ENCODE data around the gene GGTLC2. TPM values are rescaled to one million over a fixed set of nuclear protein-coding genes. Genes with fewer than 3 reads are reported as not detected.
"Not testable (repeated sequence)": the region's sequence is repeated elsewhere in the genome, so short reads cannot be mapped to it uniquely, and the experiment has no call there.

Gene GGTLC2
- 0.55 TPM for polyA plus RNA-seq (2012; ENCODE audit: insufficient read length, low read depth)

DNA sequence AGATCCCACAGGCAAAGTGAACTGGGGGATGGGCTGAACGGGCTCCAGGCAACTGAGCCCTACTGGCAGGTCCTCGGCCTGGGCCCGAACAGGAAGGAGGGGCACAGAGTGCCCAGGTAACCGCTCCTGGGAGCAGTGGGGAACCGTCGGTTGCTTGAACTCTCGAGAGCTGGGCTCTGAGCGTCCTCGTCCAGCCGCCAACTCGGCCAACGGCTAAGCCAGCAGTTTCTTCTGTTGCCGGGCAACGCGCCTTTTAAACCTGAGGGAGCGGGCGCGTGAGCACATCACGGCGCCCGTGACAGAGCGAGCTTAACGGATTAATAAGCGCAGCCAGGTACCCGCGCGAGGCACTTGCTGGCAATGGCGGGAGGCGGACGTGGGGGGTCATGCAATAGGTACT lies at the start of gene GGTLC2:
Gene GGTLC2, plus strand, starts transcription at position 301 of the 400 bp plus-strand sequence. CDS start 1,732 bp downstream, outside the sequence.
- not testable (repeated sequence) for TF ChIP-seq SIN3A (IDR thresholded peaks at IDR 0.05; ENCODE audit: borderline replicate concordance, insufficient read depth, low read length); FOXP2 (optimal IDR thresholded peaks at IDR 0.05; ENCODE audit: borderline replicate concordance, extremely low read depth, extremely low read length, insufficient read depth); TAF1 (IDR thresholded peaks at IDR 0.05; ENCODE audit: borderline replicate concordance, insufficient read depth, low read length)

DNA sequence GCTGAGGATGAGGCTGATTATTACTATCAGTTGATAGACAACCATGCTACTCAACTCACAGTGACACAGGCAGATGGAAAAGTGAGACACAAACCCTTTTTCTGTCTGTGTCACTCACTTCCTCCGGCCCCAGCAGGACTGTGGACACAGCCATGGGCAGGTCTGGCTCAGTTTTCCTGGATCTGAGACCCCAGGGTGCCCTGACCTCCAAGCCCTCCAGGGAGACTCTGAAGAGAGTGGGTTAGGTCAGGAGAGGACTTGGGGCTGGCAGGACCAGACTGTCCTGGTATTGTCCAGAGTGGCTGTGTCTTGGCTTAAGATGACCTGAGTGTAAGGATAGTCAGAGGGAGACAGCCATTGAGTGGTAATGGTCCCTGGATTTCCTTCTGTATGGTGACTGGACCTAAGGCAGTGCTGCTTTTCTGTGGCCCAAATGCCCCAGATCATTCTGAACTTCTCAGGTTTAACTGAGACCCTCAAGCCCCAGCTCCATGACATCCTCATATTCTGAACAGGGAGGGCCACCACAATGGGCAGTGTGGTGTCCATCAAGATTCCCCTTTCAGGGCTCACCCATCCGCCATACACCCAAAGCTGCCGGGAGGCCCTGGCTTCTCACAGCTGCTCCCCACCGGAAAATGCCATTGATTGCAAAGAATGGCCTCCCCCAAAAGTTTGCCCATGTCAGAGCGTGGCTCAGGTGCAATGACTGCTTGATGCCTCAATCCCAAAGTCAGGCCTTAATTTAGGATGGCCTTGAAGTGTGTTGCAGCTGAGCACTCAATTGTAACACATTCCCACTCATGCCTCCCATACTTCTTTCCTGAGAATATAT lies 49.2 kb upstream of the GGTLC2 start:
- no peak for TF ChIP-seq POLR2AphosphoS5 (IDR thresholded peaks at IDR 0.05; ENCODE audit: low read depth, low read length)
- no peak for TF ChIP-seq FOXP2 (optimal IDR thresholded peaks at IDR 0.05; ENCODE audit: borderline replicate concordance, extremely low read depth, extremely low read length, insufficient read depth)
- TF ChIP-seq TAF1 (IDR thresholded peaks at IDR 0.05; ENCODE audit: borderline replicate concordance, insufficient read depth, low read length), result no peak
- TF ChIP-seq, protein P1, sequence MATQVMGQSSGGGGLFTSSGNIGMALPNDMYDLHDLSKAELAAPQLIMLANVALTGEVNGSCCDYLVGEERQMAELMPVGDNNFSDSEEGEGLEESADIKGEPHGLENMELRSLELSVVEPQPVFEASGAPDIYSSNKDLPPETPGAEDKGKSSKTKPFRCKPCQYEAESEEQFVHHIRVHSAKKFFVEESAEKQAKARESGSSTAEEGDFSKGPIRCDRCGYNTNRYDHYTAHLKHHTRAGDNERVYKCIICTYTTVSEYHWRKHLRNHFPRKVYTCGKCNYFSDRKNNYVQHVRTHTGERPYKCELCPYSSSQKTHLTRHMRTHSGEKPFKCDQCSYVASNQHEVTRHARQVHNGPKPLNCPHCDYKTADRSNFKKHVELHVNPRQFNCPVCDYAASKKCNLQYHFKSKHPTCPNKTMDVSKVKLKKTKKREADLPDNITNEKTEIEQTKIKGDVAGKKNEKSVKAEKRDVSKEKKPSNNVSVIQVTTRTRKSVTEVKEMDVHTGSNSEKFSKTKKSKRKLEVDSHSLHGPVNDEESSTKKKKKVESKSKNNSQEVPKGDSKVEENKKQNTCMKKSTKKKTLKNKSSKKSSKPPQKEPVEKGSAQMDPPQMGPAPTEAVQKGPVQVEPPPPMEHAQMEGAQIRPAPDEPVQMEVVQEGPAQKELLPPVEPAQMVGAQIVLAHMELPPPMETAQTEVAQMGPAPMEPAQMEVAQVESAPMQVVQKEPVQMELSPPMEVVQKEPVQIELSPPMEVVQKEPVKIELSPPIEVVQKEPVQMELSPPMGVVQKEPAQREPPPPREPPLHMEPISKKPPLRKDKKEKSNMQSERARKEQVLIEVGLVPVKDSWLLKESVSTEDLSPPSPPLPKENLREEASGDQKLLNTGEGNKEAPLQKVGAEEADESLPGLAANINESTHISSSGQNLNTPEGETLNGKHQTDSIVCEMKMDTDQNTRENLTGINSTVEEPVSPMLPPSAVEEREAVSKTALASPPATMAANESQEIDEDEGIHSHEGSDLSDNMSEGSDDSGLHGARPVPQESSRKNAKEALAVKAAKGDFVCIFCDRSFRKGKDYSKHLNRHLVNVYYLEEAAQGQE (IDR thresholded peaks at IDR 0.05; ENCODE audit: insufficient read depth in 1 of 2, low read depth in 2 of 2, low read length in 2 of 2), result no peak
- no peak for TF ChIP-seq SIN3A (IDR thresholded peaks at IDR 0.05; ENCODE audit: borderline replicate concordance, insufficient read depth, low read length)

DNA sequence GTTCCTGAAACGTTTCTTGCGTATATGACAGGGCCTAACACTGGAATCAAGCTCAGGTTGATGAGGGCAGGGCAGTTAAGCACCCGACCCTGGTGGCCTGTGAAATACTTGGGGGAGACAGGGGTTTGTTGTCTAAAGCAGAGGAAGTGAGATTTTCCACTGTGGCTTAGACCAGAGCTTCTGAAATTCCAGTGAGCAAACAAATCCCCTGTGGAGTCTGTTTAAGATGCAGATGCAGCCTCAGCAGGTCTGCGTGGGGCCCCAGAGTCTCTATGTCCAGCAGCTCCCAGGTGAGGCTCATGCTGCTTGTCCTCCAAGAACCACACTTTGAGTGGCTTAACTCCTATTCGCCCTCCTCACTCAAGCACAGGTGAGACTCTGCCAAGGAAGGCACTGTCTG lies 46.3 kb upstream of the GGTLC2 start:
- TF ChIP-seq POLR2AphosphoS5 (IDR thresholded peaks at IDR 0.05; ENCODE audit: low read depth, low read length), result no peak
- TF ChIP-seq TAF1 (IDR thresholded peaks at IDR 0.05; ENCODE audit: borderline replicate concordance, insufficient read depth, low read length), result no peak
- TF ChIP-seq SIN3A (IDR thresholded peaks at IDR 0.05; ENCODE audit: borderline replicate concordance, insufficient read depth, low read length), result no peak
- TF ChIP-seq FOXP2 (optimal IDR thresholded peaks at IDR 0.05; ENCODE audit: borderline replicate concordance, extremely low read depth, extremely low read length, insufficient read depth), result no peak
- TF ChIP-seq, protein P1 (IDR thresholded peaks at IDR 0.05; ENCODE audit: insufficient read depth in 1 of 2, low read depth in 2 of 2, low read length in 2 of 2), result no peak

DNA sequence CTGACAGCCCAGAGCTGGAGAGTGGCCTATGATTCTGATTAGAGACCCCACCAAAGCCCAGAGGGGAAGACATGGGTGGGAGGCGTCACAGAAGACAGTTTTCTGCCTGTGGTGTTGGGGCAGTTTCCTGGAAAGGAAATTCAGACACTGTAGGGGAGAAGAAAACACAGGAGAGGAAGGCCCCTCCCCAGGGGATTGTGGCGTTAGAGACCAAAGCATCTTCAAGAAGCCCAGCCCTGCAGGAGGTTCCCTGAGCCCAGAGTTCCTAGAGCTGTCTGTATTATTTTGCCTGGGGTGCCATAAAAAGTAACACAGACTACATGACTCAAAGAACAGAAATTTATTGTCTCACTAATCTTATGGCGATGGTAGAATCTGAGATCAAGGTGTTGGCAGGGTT lies 45.2 kb upstream of the GGTLC2 start:
- TF ChIP-seq TAF1 (IDR thresholded peaks at IDR 0.05; ENCODE audit: borderline replicate concordance, insufficient read depth, low read length), result no peak
- TF ChIP-seq POLR2AphosphoS5 (IDR thresholded peaks at IDR 0.05; ENCODE audit: low read depth, low read length), result no peak
- no peak for TF ChIP-seq SIN3A (IDR thresholded peaks at IDR 0.05; ENCODE audit: borderline replicate concordance, insufficient read depth, low read length)
- no peak for TF ChIP-seq FOXP2 (optimal IDR thresholded peaks at IDR 0.05; ENCODE audit: borderline replicate concordance, extremely low read depth, extremely low read length, insufficient read depth)
- TF ChIP-seq, protein P1 (IDR thresholded peaks at IDR 0.05; ENCODE audit: insufficient read depth in 1 of 2, low read depth in 2 of 2, low read length in 2 of 2), result no peak

DNA sequence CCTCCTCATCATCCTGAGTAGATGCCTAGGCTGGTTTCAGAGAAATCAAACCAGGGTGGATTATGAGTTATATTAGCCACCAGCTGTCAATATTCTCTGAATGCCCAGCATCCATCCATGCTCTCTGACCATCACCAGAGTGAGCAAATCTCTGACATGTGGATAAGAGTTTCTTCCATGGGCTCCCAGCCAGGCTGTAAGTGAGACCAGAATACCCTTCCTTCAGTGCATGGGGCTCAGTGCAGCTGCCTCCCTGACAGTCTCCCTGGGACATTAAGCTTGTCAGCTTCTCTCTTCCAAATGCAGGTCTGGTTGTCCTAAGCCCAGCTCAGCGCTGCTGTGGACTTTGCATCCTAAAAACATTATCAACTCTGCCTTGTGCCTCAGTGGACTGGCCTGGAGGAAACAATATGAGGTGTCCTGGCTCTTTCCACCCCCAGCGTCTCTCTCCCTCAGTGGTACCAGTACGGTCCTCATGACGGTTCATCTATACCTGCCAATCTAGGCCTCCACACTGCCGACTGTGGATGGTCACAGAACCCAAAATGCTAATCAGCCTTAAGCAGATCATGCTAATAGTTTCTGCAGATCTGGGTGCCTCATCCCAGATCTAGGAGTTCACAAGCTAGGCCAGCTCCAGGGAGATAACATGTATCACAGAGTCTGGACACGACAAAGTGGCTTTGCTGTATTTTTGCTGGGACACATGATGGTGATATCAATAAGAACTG lies 43.7 kb upstream of the GGTLC2 start:
- no peak for TF ChIP-seq SIN3A (IDR thresholded peaks at IDR 0.05; ENCODE audit: borderline replicate concordance, insufficient read depth, low read length)
- TF ChIP-seq TAF1 (IDR thresholded peaks at IDR 0.05; ENCODE audit: borderline replicate concordance, insufficient read depth, low read length), result no peak
- TF ChIP-seq FOXP2 (optimal IDR thresholded peaks at IDR 0.05; ENCODE audit: borderline replicate concordance, extremely low read depth, extremely low read length, insufficient read depth), result no peak
- TF ChIP-seq POLR2AphosphoS5 (IDR thresholded peaks at IDR 0.05; ENCODE audit: low read depth, low read length), result no peak
- TF ChIP-seq, protein P1 (IDR thresholded peaks at IDR 0.05; ENCODE audit: insufficient read depth in 1 of 2, low read depth in 2 of 2, low read length in 2 of 2), result no peak

Data from PFSK-1 (cell line).